Activated T-cell treated with anti-CD3 and anti-CD28 coated beads, Interleukin-2, amount 50 U/mL, for 1 hour (primary cell): ENCODE data around the gene MYO18B.
"Not testable (repeated sequence)": the region's sequence is repeated elsewhere in the genome, so short reads cannot be mapped to it uniquely, and the experiment has no call there.

Experiments
- DNase-seq: peaks from one replicate; pipeline ENCODE4 v3.0.0-alpha.2; 2020

MYO18B gene

DNA sequence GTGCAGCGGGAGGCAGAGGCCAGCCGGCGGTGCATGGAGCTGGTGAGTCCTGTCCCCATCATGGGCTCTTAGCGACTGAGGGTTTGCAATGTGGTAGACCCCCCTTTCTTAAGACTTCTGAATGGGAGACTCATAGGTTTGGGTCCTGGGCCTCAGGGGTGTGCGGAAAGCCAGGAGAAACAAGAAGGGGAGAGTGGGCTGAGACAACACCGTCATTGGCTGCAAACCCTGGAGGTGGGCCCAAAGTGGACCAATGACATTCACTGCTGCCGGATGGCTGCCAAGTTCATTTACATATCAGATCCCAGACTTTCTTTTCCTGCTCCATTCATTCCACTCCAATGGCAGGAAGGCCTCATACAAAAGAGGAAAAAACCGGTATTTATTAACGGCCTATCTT lies 213.3 kb downstream of the MYO18B start:
- no peak for DNase-seq

DNA sequence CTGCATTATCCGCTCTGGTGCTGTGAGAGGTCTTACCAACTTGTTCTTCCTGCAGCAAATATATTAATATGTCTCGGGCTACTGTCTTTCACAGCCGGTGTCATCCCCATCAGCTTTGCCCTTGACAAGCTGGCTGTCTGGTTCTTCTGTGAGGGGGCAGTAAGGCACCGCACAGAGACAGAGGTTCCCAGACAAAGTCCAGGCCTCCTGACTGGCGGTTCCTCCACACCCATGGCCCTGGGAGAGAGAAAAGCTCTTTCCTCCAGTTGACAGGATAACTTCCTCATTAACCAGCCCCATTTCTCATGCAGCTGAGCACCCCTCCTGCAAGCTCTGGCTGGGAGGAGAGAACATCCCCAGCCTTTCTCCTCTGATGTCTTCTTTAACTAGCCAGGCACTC lies 214.8 kb downstream of the MYO18B start:
- no peak for DNase-seq

DNA sequence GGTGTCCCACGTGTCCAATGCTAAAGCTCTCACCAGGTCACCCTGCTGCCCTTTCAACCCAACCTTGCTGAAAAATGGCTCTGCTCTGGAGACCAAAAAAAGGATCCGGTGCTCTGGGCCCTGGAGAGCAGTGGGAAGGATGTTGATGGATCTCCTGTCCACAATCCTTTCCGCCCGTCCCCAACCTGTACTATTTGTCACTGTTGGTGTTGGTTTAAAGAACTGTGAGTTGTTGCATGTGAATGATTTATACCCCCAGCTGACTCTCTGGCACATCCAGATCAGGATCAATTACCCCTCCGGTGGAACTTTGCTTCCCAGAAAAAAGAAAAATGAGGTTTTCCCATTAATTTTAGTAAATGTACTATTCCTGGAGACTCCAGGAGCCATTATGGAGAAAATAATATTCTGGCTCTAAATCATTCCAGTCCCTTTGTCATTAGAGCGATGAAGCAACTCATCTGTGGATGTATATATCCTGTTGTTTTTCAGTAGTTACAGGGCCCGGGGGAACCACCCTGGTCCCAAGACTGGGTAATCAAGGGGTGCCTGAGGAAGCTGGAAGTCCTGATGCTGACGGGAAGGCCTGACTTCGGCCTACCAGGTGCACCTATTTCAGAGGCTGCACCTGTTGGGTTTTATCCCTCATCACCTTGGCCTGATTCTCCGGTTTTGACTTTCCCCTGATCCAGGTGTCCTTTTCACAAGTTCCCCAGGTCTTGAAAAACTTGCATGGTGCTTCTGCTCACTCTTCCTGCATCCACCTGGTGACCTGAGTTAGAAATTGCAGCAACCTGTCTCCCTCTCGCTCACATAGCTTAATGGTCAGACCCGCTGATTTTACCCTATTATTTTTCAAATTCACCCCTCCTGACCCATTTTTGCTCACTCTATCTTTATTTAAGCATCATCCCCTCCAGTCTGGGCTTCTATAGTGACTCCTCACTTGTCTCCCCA lies 218.1 kb downstream of the MYO18B start:
- DNase-seq, result no peak

DNA sequence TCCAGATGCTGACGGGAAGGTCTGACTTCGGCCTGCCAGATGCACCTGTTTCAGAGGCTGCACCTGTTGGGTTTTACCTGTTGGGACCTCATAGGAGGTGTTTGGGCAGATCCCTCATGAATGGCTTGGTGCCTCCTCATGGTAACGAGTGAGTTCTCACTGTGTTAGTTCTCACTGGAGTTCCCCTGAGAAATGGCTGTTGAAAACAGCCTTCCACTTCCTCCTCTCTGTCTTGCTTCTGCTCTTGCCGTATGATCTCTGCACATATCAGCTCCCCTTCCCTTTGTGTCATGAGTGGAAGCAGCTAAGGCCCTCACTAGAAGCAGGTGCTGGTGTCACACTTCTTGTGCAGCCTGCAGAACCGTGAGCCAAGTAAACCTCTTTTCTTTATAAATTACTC lies 219.7 kb downstream of the MYO18B start:
- DNase-seq, result no peak

DNA sequence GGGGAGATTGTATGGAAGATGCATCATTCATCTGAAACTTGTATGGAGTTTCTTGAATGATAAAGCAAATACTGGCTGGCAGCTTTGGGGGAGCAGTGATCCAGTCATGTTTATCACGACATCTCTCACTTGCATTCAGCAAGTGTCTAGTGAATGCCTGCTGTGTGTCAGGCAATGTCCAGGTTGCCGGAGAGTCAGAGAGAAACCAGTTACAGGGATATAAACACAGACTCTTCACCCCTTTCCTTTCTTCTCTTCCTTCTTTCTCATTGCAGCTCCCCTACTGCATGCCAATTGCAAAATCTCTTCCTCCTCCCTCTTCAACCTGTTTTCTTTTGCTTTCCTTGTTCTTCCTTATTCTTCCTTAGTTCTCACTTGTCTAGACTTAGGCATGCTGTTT lies 220.7 kb downstream of the MYO18B start:
- DNase-seq, result no peak

DNA sequence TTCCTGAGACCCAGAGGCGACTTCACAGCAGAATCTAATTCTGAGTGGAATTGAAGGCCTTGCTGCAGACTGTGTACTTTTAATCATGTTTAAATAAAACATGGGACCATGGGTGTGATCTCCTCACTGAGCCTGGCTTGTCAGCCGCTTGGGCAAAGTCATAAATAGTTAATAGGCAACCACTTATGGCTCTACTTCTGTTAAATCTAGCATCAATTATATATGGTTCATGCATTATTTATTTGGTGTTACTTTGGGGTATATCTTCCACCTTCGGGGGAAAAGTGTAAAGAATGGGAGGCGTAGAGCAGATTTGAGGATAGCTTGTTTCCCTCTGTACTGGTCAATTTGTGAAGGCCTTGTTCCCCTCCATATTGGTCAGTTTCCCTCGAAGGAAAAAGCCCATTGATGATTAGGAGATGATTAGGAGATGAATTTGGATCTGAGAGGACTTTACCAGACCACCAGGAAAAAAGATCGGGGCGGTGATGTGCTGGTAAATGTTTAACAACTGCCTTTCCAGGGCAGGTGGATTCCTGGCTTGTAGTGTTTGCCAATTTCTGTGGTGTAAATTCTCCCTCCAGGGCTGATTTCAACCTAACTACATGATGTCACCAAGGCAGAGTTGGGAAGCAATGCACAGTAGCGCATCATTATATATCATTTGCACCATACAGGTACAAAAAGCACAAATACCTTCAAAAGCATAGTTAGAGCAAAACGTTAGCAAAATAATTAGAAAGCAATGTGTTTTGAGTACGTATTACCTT lies 223.2 kb downstream of the MYO18B start:
- no peak for DNase-seq

DNA sequence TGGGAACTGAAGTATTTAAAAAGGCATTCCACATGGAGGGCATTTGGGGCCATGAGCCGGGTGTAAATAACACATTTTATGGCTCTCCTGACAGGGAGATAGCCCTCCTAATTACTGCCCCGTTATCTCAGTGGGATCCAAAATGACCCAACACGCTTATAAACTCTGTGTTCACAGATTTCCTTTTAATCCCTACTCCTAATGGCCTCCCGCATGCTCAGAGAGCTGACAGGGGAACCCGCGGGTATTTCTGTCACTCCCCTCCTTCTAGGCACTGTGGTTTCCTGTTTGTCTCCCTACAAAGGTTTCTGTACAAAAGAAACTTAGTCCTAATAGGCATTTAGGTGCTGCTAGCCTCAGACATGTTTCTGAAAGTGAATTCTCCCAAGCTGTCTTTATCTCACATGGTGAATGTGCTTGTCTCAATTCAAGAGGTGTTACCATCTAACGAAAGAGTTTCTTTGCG lies 224.5 kb downstream of the MYO18B start:
- no peak for DNase-seq

DNA sequence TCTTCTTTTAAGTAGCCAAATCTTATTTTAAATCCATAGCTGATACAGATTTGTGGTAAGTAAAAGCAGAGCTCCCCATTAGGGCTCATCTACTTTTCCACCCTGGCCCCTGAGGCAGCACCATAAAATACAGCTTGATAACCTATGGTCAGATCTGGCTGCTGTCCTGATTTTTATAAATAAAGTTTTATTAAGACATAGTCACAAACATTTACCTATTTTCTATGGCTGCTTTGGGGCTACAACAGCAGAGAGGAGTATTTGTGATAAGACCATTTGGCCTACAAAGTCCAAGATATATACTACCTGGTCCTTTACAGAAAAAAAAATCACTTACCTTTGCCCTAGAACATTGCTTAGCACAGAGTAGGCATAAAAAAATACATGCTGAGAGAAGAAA lies 227.3 kb downstream of the MYO18B start:
- DNase-seq, result no peak

DNA sequence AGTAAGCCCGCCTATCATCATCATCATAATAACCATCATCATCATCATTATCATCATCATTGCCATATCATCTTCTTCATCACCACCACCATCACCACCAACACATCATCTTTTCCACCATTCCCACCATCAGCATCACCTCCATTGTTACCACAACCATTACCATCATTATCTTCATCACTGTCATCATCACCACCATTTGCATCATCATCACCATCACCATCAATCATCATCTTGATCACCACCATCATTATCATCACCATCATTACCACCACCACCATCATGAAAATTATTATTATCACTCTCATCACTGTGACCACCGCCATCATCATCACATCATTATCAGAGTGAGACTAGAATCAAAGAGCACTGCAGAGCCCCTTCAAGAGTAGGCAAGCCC lies 227.9 kb downstream of the MYO18B start:
- DNase-seq, result no peak

DNA sequence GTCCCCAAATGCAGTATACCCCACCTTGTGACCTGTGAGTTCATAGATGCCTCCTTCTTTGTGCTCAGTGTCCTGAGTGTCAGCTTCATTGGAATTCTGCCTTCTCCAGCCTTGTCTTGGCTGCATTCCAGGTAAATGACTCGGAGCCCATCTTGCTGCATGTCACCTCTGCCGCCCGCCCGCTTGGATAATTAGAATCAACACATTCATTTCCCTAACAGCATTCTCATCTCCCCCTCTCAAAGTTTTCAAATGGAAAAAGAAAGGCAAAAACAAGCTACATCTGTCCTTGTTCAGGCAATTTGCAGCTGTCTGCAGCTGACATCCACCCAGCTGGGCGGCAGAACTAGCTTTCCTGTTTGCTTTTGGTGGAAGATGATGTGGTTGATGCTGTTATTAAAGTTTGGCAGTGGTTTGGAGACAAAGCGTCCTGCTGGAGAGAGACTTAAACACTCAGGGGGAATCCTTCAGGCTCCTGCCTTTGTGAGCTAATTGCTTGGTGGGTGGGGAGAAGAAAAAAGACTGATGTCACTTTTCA lies 228.5 kb downstream of the MYO18B start:
- no peak for DNase-seq

DNA sequence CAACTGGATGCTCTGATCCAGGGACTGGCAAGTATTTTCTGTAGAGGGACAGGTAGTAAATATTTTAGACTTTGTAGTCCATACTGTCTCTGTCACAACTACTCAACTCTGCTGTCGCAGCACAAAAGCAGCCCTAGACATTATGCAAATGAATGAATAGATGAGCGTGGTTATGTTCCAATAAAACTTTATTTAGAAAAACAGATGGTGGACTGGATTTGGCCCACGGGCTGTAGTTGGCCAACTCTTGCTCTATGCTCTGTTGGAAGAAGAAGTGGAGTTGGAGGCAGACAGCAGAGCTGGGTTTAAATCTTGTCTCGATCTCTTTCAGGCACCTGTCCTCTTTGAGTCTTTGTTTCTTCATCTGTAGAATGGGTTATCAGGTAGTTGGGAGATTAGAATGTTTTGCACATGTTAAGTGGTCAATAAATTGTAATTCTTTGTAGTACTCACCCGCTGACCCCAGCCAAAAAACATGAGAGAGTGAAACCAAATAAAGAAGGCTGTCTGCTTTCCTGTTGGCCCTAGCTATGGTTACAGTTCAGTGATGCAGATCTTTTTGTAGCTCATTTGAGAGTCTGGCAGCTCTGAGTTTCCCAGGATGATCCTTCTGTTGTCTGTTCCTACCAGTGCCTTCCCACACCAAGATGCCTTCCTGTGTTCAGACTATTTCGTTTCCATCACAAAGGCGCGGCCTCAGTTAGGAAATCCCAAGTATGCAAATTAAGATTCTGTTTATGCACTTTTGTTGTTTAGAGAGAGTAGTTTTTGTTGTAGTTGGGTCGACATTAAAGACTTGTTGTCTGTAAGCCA lies 229.2 kb downstream of the MYO18B start:
- no peak for DNase-seq

DNA sequence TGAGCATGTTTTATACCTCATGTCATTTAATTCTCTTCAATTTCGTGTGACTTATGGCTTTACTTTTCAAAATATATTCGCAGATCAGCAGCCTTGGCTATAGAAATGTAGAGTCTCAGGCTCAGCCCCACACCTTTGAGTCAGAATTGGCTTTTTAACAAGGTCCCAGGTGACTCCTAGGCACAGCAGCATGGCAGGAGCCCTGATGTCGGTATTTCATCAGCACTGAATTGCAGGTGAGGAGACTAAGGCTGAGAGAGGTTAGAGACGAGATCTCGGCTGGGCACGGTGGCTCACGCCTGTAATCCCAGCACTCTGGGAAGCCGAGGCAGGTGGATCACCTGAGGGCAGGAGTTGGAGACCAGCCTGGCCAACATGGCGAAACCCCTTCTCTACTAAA lies 230.4 kb downstream of the MYO18B start:
- DNase-seq, result no peak

DNA sequence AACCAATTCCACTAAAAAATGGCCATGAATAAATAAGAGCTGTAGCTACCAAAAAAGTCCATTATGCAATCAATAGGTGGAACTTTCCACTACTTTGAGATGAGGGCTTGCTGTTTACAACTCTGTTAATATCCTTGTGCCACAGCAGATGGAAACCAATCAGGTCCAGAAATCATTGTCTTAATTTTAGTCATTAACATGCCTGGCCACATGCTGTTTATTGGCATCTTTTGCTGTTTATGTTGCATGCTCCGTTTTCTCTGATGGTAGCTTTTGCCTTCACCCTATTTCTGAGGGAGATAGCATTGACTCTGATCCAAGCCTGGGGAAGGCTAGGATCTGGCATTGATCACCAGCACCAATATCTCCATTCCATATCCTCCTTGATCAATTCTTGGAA lies 234.4 kb downstream of the MYO18B start:
- DNase-seq, result no peak

DNA sequence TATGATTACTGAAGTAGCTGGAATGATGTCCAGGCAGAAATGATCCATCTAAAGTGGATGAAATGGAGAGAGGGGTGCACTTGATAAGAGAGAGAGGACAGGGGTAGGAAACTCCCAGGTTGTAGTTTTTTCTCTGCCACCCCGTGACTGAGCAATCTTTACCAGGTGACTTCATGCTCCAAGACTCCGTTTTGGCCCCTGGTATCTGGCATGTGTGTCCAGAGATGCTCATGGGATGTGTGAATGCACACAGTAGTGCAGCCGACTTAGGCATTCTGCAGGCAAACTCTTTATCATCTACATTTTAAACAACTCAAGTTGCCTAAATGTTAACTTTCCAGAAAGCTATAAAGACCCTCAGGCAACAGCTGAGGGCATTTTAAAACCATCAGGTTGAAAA lies 238.0 kb downstream of the MYO18B start:
- no peak for DNase-seq

DNA sequence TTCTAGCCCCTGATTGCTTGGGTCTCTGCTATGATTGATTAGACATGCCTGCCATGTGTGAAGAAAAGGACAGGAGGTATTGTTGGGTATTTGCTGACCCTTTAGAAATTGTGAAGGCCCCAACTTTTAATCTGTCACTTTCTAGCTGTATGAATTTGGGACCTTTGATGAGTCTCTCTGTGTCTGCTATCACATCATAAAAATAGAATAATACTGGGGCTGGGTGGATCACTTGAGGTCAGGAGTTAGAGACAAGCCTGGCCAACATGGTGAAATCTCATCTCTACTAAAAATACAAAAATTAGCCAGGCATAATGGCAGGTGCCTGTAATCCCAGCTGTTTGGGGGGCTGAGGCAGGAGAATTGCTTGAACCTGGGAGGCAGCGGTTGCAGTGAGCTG lies 242.9 kb downstream of the MYO18B start:
- DNase-seq, result not testable (repeated sequence)

DNA sequence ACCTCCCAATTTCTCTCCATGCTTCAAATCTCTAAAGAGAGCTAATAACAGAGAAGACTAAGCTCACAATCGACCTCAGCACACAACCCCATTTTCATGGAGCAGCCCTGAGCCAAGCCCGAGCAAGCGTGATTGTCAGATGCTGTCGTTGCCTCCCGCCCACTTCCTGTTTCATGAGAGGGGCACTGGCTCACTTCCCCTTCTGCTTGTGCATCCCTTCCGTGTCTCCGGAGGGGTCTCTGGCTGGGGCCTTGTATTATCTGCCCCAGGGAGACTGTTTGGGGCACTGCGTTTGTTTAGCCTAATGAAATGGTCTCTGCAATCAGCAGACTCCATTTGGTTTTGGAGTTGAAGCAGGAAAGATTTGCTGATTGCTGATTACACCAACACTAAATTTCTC lies 246.0 kb downstream of the MYO18B start:
- DNase-seq, result no peak

DNA sequence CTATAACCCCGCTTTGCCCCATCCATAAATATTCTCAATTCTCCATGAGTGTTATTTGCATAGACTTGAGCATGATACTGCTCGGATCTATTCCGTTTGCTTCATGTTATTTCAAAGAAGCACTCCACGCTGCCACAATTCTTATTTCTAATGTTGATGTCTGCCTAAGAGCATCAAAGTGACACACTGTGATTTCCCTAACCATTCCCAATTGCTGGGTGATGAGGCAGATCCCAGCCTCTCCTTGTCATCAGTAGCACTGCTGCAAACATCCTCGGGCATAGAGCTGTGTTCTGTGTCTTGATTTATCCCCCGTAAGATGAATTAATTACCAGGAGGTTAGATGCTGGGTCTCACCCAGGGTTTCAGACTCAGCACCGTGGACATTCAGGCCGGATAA lies 249.0 kb downstream of the MYO18B start:
- no peak for DNase-seq

DNA sequence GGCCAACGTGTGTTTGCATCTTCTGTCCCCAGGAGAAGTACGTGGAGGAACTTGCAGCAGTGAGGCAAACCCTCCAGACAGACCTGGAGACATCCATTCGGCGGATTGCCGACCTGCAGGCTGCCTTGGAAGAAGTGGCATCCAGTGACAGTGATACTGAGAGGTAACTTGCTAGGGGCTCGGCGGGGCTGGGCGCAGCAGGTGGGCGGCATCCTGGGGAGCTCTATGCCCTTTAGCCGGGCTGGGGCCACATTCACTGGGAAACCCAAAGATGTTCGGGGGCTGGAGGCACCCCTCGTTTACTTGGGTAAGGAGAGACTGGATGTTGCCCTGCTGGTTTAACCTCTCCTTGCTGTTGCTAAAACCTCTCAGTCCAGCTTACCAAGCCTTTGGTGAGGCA lies 250.3 kb downstream of the MYO18B start:
- DNase-seq, result no peak

DNA sequence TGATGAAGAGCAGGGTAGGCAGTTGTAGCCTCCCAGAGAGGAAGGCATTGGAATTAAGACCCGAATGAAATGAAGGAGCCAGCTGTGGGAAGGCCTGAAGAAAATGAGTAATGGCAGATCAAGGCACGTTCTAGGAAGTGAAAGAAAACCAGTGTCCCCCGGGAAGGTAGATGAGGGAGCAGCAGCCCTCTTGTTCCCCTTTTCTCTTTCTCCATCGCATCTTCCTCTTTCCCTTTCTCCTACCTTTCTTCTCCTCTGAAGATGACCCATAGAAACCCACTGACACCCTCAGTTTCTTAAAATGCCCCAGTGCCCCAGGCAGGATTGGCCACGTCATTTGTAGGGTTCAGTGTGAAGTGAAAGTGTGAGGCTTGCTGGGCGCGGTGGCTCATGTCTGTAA lies 254.7 kb downstream of the MYO18B start:
- no peak for DNase-seq

DNA sequence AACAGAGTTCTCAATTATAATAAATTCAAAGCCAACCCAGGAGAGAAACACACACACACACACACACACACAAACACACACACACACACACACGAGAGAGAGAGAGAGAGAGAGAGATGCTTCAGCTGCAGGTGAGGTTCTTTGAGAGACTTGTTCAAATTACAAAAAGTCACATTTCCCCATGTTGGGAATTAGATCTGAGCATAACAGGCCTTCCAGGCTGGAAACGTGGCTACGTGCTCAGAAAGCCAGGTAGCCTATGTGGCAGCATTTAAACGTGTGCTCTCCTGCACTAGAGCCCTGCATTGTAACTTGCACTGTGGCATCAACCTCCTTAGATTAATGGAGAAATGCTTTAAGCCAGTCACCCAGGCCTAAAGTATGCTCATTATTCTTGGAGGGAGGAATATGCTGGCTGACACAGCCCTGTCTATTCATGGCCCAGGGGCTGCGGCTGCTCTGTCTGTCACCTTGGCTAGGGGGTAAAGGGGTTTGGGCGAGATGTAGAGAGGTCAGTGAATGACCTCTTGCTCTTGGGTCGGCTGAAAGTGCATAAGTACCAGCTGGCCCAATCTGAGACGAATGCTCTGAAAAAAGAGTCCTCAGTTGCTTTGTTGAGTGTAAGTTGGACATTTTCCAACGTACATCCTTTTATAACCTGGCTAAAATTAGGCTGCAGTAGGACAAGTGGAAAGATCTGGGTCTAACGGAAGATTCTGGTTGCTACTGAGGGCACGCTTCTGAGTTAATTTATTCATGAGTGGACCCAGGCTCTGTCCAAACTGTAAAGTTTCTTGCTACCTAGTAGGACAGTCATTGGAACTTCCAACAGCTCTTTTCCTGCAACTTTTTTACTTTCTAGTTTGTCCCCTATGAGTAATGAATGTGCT lies 256.1 kb downstream of the MYO18B start:
- DNase-seq, result no peak

DNA sequence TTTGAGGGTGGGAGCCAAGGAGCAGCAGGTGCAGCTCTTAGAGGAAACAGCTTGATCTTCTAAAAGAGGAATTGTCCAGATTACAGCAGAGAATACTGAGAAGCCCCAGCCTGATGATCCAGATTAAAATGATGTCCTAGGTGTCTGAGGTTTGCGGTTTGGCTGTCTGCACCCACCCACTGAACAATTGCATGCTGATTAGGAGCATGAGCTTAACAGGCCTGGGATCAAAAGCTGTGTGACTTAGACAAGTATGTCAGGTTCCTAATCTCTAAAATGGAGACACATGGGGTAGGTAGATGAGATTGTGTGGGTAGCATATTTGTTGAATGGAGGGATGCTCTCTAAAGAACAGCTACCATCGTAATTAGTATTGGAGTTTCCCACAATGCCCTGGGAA lies 260.5 kb downstream of the MYO18B start:
- DNase-seq, result no peak

DNA sequence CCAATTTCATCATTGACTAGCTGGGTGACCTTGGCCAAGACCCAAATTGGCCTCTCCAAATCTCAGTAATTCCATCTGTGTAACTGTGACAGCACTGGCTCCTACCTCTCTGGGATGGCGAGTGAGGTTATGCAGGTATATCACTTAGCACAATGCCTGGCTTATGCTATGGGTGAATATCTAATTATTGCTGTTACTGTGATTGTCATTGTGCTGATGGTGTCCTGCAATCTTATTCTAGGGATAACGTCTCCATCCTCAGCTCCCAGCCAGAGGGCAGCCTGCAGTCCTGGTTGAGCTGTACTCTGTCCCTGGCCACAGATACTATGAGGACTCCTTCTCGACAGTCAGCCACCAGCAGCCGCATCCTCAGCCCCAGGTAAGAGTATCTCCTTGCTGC lies 262.5 kb downstream of the MYO18B start:
- no peak for DNase-seq
